Transverse colon (tissue), 3 donors: Measurements from ENCODE around the gene MICAL2.

Source experiments
- EP300 ChIP-seq: sonication (generic); formaldehyde crosslinking; IDR thresholded peaks from one replicate; pipeline ENCODE4 v1.6.1; 2017; ENCODE audit warnings: antibody characterized with exemption, low read depth
- TF ChIP-seq, protein P1 (sequence below), 5 experiments: fragments of 200-600 bp in 3 of 5; fragments of 450-650 bp in 2 of 5; sonication (generic) in 3 of 5; IDR thresholded peaks; 1 replicate in 2 of 5; 2 replicates in 3 of 5; pipeline ENCODE4 v1.5.1; 2016 to 2017; ENCODE audit warnings: antibody characterized with exemption in 5 of 5, inconsistent platforms in 3 of 5, mild to moderate bottlenecking in 2 of 5, moderate library complexity in 1 of 5

GRCh38 chr11:12291313-12291712 is 180.9 kb downstream of the MICAL2 start:
- TF ChIP-seq EP300, result no peak
- TF ChIP-seq, protein P1, sequence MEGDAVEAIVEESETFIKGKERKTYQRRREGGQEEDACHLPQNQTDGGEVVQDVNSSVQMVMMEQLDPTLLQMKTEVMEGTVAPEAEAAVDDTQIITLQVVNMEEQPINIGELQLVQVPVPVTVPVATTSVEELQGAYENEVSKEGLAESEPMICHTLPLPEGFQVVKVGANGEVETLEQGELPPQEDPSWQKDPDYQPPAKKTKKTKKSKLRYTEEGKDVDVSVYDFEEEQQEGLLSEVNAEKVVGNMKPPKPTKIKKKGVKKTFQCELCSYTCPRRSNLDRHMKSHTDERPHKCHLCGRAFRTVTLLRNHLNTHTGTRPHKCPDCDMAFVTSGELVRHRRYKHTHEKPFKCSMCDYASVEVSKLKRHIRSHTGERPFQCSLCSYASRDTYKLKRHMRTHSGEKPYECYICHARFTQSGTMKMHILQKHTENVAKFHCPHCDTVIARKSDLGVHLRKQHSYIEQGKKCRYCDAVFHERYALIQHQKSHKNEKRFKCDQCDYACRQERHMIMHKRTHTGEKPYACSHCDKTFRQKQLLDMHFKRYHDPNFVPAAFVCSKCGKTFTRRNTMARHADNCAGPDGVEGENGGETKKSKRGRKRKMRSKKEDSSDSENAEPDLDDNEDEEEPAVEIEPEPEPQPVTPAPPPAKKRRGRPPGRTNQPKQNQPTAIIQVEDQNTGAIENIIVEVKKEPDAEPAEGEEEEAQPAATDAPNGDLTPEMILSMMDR (IDR thresholded peaks at IDR 0.05), result no peak
